Endothelial cell of hepatic sinusoid (primary cell): ENCODE data around the gene PDE10A.

ENCODE experiments used
- in situ Hi-C: cut with HindIII; loops from 2 replicates; pipeline ENCODE4 v1.10.0; 2017; ENCODE audit warnings: low sequenced_read_pairs

Gene PDE10A

DNA sequence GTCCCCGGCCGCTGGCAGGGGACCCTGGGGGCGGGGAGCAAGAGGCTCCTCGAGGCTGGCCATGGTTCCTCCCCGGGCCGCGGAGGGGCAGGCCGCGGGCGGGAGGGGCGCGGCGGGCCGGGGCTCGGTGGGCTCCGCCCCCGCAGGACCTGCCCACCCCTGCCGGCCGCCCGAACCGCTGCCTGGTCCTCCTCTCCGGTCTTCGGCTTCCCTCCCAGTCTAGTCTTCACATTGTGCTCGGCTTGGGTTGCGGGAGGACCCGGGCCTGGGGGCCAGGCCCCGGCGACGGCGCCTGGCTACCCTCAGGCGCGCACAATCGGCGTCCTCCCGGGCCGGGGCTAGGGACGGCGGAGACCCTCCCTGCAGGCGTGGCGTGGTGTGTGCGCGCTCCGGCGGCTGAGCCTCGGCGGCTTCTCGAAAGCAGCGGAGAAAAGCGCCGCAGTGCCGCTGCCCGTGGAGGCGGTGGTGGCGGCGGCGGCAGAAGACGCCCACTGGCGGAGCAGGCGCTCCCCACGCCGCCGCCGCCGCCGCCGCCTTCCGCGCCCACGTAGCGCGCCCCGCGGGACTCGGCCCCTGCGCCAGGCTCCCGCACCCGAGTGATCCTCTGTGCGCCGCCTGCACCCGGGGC lies at the start of gene PDE10A:
Gene PDE10A, minus strand, starts transcription at position 493 of the 628 bp plus-strand sequence. Its CDS starts 430 bp downstream, at position 63.
- in situ Hi-C loops: no loop called here

GRCh38 chr6:165708985-165709576 lies 46.0 kb upstream of the PDE10A start:
- in situ Hi-C loops: no loop called here

DNA sequence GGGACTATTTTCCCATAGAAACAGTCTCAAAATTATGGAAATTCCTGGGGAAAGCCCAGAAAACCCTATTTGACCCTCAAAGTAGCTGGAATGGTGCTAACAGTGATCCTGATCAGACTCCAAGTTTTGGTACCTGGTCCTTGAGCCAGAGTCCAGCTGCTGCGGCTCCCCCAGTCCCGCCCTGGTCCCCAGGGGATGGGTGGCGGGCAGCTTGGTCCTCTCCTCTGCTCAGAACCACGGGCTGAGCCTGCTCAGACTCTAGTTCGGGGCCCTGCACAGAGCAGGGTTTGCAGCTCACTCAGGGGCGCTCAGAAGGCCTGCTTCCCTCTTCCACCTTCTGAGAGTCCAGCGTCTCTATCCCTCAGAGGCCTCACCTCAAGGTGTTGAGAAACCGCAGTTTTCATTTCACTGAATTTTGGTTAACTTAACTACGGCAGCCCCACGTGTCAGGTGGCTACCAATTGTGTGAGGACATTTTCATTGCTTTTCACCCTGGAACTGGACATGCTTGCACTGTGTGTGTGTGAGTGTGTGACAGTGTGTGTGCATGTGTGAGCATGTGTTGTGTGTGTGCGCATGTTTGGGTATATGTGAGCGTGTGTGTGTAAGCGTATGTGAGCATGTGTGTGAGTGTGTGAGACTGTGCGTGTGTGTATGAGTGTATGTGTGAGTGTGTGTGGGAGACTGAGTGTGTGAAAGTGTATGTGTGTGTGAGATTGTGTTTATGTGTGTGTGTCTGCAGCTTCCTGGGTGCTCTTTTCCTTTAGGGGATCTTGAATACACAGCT lies 44.2 kb upstream of the PDE10A start:
- in situ Hi-C loops: no loop called here

DNA sequence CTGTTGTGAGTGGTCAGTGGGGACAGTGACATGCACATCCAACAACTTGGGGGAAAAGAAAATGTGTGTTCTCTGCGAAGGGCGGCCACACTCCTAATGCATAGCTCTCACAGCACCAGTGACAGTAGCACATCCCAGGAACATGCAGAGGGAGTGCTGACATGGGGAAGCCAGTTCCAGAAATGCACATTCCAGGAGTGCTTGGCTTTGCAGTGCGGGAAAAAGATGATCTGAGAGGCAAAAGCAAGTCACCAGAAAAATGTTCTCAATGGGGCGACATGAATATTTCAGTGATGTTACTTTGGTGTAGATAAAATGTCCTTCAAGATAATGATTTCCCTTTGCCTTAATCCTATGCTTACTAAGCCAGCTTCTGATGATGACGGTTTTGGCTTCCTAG lies 42.9 kb upstream of the PDE10A start:
- in situ Hi-C loops: no loop called here

DNA sequence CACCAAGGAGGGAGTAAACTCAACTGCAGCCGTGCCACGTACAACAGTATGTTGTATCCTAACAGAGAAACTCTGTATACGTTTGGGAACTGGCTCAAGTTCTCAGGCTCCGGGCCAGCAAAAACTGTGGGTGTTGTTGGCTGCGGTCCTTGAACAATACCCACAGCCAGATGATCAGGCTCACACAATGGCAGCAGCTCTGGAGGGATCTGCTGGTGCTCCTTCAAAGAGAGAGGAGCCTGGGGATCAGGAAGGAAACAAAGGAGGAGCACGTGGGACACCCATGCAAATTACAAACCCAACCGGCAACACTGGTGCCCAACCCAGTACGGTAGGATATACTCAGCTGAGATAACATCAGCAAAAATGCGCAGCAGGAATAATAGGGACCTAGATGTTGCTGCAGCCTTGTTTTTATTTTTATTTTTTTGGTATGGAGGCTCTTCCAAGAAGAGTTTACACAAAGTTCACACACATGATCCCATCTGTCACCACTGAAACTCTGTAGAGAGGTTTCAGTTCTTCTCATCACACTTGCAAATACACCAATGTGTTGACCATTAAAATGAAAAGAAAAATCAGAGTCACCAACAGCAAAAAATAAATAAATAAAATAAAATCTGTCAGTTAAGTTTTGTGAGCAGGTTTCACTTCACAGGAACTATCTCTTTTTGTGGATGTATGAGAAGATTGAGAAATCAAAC lies 41.2 kb upstream of the PDE10A start:
- in situ Hi-C loops: no loop called here

DNA sequence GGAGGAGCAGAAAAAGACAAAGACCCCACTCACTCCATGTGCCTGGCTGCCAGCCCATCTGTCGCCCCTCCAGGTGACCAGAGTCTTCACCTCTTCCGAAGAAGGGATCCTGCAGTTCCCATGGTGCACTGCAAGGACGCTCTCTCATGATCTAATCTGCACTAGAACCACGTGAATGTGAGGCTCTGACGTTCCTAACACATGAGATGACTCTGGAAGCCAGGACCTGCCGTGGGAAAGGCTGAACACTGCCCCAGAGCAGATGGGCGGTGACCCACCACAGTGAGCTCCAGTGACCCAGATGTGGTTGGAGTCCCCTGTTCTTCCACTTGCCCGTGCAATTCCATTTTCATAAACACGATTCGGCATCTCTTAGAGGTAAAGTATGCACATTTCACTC lies 39.6 kb upstream of the PDE10A start:
- in situ Hi-C loops: no loop called here

GRCh38 chr6:165701564-165702354 lies 38.7 kb upstream of the PDE10A start:
- in situ Hi-C loops: no loop called here

DNA sequence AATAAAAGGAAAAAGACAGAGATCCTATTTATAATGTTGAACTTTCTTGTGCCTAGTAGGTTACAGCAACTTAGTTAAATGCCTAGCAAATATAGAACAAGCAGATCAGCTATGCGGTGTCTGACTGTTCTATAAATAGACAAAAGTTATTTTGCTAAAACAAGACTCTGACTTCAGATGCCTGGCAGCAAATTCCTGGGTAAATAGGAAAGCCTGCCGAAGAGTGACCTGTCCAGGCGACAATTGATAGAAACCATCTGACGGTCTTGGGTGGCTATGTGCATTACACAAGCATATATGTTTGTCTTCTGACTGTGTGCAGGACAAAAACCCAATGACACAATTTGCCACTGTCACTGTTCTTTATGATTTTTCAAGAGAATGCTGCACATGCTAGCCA lies 38.0 kb upstream of the PDE10A start:
- in situ Hi-C loops: no loop called here

DNA sequence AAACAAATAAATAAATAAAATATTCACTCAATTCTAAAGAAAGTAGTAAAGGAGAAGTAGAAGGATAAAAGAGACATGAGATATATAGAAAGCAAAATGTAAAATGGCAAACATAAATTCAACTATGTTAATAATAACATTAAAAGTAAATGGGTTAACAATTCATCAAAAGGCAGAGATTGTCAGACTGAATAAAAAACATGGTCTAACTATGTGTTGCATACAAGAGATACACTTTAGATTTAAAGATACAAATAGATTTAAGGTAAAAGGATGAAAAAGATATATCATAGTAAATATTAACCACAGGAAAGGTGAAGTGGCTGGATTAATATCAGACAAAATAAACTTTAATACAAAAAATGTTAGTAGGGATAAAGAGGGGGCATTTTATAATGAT lies 35.8 kb upstream of the PDE10A start:
- in situ Hi-C loops: no loop called here

GRCh38 chr6:165697171-165697570 lies 34.1 kb upstream of the PDE10A start:
- in situ Hi-C loops: no loop called here

- in situ Hi-C loops: no loop called here
These were observed 32.9 kb upstream of the PDE10A start for GRCh38 chr6:165695722-165696515.

DNA sequence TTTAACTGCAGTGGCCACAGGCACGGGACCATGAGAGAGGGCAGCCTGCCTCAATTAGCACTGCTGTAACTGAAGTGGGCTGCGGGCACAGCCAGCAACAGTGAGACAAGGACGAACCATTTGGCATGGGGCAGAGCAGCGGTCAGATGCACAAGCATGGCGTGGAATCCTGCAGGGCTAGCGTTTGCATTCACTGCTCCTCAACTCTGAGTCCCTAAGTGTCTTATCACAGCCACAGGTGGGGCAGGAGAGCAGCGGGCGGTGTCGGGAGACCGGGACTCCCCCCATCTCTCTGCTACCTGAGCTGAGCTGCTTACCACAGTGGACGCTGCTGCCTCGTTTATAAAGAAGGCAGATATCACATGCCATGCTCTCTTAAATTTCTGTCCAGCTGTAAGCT lies 31.3 kb upstream of the PDE10A start:
- in situ Hi-C loops: no loop called here

DNA sequence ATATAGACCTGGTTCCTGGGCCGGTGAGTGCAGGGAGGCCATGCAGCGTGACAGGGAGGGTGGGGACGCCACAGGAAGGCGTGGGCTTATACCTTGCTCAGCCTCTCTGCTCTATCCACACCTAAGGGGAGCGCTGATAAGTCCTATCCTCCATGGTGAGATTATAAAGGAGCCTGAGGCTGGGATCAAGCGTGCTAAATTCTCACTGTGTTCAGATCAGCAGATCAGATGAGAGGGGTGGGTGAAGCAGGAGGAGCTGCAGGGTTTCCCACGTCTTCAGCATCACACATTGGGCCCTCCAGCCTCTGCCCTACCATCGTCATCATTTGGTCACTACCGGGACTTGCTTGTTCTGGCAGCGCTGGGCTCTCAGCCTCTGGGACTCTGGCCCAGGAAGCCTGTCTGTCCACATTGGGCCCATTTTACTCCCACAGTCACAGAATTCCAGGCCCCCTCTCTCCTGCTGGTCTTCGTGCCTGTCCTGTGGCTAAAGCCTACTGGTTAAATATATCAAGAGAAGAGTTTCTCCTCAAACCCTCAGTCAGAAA lies 29.1 kb upstream of the PDE10A start:
- in situ Hi-C loops: no loop called here

DNA sequence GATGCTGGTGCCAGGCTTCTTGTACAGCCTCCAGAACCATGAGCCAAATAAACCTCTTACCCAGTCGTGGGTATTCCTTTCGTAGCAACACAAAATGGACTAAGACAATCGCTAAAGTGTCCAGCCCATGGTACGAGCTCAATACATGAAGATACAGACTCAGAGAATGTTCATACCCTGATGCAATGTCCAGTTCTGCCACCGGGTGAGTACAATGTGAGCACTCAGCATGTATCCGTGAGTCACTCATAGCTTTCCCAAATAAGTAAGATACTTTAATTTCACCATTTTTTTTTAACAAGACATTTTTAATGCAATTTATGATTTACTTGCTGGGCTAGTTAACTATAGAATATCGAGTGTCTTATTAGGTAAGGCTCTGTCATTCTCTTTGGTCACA lies 26.7 kb upstream of the PDE10A start:
- in situ Hi-C loops: no loop called here

DNA sequence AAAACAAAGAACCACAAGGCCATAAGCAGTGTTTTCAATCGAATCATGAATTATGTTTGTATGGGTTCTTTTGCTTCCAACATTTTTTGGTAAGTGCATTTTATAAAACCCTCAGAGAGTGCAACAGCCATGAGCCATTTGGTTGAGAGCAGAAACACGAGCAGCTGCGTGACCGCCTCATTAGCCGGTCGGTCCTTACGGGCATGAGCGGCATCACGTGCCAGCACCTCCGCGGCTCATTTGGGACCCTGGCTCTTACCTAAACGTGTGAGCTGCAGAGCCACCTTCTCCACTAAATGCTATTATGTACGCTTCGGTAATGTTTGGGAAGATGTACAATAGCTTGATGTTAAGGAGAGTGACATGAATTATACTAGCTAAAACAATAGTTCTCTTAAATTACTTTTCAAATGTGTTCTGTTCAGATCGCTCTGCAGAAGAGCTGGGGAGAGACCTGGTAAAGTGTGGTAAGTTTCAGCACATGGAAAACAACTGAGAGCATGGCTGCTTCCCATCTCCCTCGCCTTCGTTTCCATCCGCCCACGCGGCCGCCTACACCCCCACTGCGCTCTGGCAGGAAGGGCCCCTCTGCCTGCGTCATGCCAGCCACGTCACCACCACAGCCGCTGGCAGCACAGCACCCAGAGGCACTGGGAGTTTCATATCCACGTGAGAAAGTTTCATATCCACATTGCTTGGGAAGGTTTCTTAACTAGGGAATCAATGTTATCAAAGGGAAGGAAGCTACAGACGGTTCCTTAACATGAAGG lies 23.7 kb upstream of the PDE10A start:
- in situ Hi-C loops: no loop called here

GRCh38 chr6:165685302-165685701 lies 22.3 kb upstream of the PDE10A start:
- in situ Hi-C loops: no loop called here

DNA sequence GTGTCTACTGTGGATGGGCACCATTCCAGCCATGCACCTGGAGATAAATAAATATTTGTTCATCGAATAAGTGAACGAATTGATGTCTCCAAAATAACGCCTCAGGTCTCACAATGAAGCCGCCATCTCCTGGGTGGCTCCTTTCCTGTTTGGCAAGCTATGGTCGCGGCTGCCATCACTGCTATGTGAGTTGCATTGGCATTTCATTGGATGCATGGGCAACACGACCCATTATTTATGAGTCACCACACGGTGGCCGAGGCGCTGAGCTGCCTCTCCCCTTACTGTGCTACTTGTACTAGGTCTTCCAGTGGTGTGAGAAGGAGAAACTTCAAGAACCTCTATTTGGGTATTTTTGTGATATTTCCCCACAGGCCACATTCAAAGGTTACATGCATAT lies 21.3 kb upstream of the PDE10A start:
- in situ Hi-C loops: no loop called here

DNA sequence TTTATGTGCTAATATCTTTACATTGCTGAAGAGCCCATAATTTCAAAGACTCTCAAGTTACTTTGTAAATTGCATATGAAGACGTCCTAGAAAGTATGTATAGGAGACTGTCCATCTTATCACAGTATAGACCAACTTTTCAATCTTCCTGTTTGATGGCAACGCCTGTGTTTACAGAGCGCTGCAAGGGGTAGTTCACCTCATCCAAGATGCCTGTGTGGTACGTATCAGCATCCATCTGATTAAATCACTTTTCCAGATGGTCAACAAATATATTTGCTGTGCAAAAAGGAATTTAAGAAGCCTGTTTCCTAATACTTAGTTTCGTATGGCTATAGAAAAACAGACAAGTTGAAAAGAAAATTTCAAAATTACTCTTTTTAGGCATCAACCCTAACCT lies 17.9 kb upstream of the PDE10A start:
- in situ Hi-C loops: no loop called here

DNA sequence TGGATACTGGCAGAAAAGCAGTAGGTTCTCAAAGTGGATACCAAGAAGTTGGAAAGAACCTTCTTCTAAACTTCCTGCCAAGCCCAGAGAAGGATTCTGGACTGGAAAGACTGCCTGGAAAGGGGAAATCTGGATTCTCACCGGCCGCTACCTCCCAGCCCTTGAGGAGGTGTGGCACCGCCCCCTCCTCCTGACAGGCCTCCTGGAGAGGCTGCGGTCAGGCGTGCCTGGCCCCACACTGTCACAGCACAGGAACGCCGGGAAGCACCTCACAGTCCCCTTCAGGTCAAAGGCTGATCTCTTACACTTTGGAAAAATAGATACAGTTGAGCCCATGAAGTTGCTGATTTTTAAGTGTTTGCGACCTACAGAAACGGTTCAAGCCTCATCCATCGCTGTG lies 16.3 kb upstream of the PDE10A start:
- in situ Hi-C loops: no loop called here
